HUES64 (cell line): ENCODE data around the gene ATXN10. TPM values are rescaled to one million over a fixed set of nuclear protein-coding genes. Genes with fewer than 3 reads are reported as not detected.
A peak's percentile ranks its signal among the peaks of the same experiment; 100 is the strongest.
"Not testable (repeated sequence)": the region's sequence is repeated elsewhere in the genome, so short reads cannot be mapped to it uniquely, and the experiment has no call there.

ENCODE experiments used
- H3K27ac ChIP-seq: 2 replicates; pipeline ENCODE4 v1.7.0; 2013; ENCODE audit warnings: low read depth, low read length, inconsistent platforms
- H3K27me3 ChIP-seq: 2 replicates; pipeline ENCODE4 v1.6.1; 2013; ENCODE audit warnings: mild to moderate bottlenecking, low read length; ENCODE audit not compliant: insufficient read depth
- H3K36me3 ChIP-seq: 2 replicates; pipeline ENCODE4 v1.6.1; 2013; ENCODE audit warnings: mild to moderate bottlenecking, low read length; ENCODE audit not compliant: insufficient read depth
- H3K4me1 ChIP-seq: 2 replicates; pipeline ENCODE4 v1.6.1; 2013; ENCODE audit warnings: mild to moderate bottlenecking, low read length, moderate library complexity; ENCODE audit not compliant: insufficient read depth
- H3K4me3 ChIP-seq: 2 replicates; pipeline ENCODE4 v1.5.1; 2013; ENCODE audit warnings: mild to moderate bottlenecking, low read length, moderate library complexity
- H3K9ac ChIP-seq: 2 replicates; pipeline ENCODE4 v1.6.1; 2013; ENCODE audit warnings: mild to moderate bottlenecking, low read depth, low read length
- H3K9me3 ChIP-seq: 2 replicates; pipeline ENCODE4 v1.6.1; 2013; ENCODE audit warnings: low read depth, low read length; ENCODE audit not compliant: insufficient read depth
- WGBS: fragments of 150-250, 120-280 bp; methylation state at CpG from one replicate; pipeline ENCODE4 v1.1.7; 2013; ENCODE audit warnings: missing lambda C conversion rate; 5-methylcytosine and 5-hydroxymethylcytosine counted together
- polyA plus RNA-seq, 2 experiments: library from polyadenylated mRNA; stranded (reverse); fragments of 50-300 nt; gene quantifications; one replicate each; pipeline ENCODE4 v1.2.3, GENCODE V29; 2013

ATXN10 gene
- 214 TPM for polyA plus RNA-seq (2013, experiment 1 of 2)
- polyA plus RNA-seq (2013, experiment 2 of 2): 212 TPM

- Histone ChIP-seq H3K36me3 (peaks cover 8% of the 10 kb centered on the region), H3K4me1 (peaks cover 16% of the 10 kb centered on the region), H3K9ac (peak within 1 kb of the TSS; percentile 96), H3K27ac (peak within 1 kb of the TSS; percentile 92), H3K9me3 (no peaks in the 10 kb centered on the region), H3K4me3 (peak within 1 kb of the TSS; percentile 100), H3K27me3 (no peaks in the 10 kb centered on the region)
- WGBS: under 1% methylated on average over 89 of the region's 89 CpGs
Observed at GRCh38 chr22:45671783-45672563, at the start of gene ATXN10. Gene ATXN10, plus strand, starts transcription at chr22:45671834. Its CDS starts 230 bp downstream, at chr22:45672064.

- Histone ChIP-seq H3K9ac (no peak overlapping the region), H3K27me3 (no peaks in the 10 kb centered on the region), H3K27ac (no peak overlapping the region), H3K4me3 (no peak overlapping the region), H3K4me1 (no peaks in the 10 kb centered on the region), H3K9me3 (peaks cover 4% of the 10 kb centered on the region; the same call in 1 of the 2 replicates), H3K36me3 (no peaks in the 10 kb centered on the region)
- WGBS: 94% methylated on average over 11 of the region's 11 CpGs
Observed at GRCh38 chr22:45621836-45622600, 49.6 kb upstream of the ATXN10 start.

DNA sequence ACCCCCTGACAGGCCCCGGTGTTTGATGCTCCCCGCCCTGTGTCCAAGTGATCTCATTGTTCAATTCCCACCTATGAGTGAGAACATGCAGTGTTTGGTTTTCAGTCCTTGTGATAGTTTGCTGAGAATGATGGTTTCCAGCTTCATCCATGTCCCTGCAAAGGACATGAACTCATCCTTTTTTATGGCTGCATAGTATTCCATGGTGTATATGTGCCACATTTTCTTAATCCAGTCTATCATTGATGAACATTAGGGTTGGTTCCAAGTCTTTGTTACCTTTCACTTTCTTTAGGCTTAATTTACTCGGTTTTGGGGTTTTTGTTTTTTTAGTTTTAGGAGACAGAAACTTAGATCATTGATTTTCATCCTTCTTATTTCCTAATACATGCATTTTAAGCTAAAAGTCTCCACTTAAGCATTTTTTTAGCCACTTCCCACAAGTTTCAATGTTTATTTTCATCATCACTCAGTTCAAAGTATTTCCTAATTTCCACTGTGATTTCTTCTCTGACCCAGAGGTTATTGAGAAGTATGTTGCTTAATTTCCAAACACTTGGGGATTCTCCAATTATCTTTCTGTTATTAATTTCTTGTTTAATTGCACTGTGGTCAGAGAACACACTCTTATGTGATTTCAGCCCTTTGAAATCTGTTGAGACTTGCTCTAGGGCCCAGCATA, 48.0 kb upstream of the ATXN10 start:
- H3K36me3 ChIP-seq, H3K4me1 ChIP-seq, H3K27me3 ChIP-seq, H3K9me3 ChIP-seq, H3K27ac ChIP-seq, H3K4me3 ChIP-seq, H3K9ac ChIP-seq: not testable (repeated sequence)
- 100% methylated on average over 1 of the region's 3 CpGs for WGBS

- H3K27me3 ChIP-seq: no peaks in the 10 kb centered on the region
- no peak overlapping the region for H3K4me3 ChIP-seq
- no peak overlapping the region for H3K27ac ChIP-seq
- H3K4me1 ChIP-seq: peaks cover 14% of the 10 kb centered on the region; the same call in 1 of the 2 replicates
- no peaks in the 10 kb centered on the region for H3K36me3 ChIP-seq
- H3K9me3 ChIP-seq: no peaks in the 10 kb centered on the region
- no peak overlapping the region for H3K9ac ChIP-seq
- 86% methylated on average over 22 of the region's 22 CpGs for WGBS
Observed at GRCh38 chr22:45626198-45626651, 45.4 kb upstream of the ATXN10 start.

DNA sequence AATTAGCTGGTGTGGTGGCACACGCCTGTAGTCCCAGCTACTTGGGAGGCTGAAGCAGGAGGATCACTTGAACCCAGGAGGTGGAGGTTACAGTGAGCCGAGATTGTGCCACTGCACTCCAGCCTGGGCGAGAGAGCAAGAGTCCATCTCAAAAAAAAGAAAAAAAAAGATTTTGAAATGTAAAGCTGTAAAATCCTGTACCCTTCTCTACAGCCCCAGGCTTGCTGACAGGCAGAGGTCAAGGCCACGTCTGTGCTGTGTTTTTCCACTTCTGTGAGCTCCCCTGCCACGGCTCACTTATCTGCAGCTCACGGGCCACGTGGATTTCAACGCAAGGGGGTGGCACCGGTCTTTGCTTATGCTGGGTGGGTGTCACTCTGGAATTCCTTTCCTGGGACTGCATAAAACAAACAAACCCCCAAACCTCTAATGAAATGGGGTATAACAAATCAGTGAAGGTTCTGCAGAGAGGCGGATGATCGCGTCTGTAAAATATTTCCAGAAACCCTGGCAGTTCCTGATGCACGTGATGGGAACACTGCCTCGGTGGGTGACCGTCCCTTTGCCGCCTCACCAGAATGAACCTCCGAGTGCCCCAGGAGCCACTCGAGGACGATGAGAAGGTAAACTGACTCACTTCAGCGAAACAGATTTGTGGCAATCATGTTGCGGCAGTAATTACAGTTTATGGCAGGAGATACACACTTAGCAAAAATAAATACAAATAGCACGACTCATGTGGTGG, 44.0 kb upstream of the ATXN10 start:
- 90% methylated on average over 22 of the region's 22 CpGs for WGBS
- no peak overlapping the region for H3K4me3 ChIP-seq

DNA sequence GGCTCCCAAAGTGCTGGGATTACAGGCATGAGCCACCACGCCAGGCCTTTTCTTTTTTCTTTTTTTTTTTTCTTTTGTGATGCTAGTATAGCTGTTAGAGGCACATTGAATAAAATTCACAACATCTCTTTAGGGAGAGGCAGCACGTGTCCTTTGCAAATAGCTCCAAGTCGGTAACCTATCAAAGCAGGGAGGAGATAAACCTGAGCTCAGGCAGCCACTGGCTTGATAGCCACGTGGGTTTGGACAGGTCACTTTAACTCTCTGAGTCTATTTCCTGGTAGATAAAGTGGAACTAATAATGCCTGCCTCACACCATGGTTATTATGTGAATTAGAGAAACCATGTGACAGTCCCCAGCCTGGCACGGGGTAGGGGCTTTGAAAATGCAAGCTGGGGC, 43.1 kb upstream of the ATXN10 start:
- no peak overlapping the region for H3K9ac ChIP-seq
- 13% methylated on average over 4 of the region's 5 CpGs for WGBS
- H3K9me3 ChIP-seq: no peaks in the 10 kb centered on the region
- H3K4me1 ChIP-seq: peaks cover 26% of the 10 kb centered on the region
- H3K27me3 ChIP-seq: no peaks in the 10 kb centered on the region
- H3K27ac ChIP-seq: no peak overlapping the region; the same call in 1 of the 2 replicates
- H3K4me3 ChIP-seq: no peak overlapping the region
- no peaks in the 10 kb centered on the region for H3K36me3 ChIP-seq

More for the DNA sequence above, 44.0 kb upstream of the ATXN10 start:
- H3K36me3 ChIP-seq: no peaks in the 10 kb centered on the region
- no peaks in the 10 kb centered on the region for H3K27me3 ChIP-seq
- H3K9me3 ChIP-seq: no peaks in the 10 kb centered on the region
- H3K4me1 ChIP-seq: peaks cover 22% of the 10 kb centered on the region
- H3K9ac ChIP-seq: no peak overlapping the region
- H3K27ac ChIP-seq: no peak overlapping the region

DNA sequence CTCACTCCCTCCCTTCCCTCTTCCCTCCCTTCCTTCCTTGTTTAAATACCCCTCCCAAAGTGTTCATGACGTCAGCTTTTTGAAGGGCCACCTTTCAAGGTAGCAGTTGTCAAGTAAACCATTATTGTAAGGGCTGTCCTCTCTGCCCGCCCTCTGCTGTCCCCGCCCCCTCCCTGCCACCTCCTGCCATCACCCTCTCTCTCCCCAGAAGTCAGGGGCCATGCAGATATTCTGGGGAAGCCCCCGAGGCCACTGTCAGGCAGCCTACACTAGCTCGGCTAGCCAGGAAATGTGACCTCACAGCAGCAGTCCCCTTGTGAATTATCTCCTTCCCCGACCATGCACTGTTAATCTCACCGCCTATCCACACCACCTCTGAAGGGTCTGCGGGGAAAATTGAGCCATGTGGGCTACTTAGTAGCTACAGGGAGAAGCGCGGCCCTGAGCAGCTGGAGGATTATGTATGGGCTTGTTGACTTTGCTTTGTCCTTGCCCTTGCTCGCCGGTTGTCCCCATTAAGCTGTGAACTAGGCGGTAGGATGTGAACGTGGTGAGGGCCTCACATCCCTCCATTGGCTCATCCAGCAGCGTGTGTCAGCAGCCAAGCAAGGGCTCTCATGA, 42.1 kb upstream of the ATXN10 start:
- Histone ChIP-seq H3K27ac (no peak overlapping the region), H3K36me3 (no peaks in the 10 kb centered on the region), H3K27me3 (no peaks in the 10 kb centered on the region), H3K4me1 (peaks cover 26% of the 10 kb centered on the region), H3K4me3 (no peak overlapping the region), H3K9ac (no peak overlapping the region), H3K9me3 (no peaks in the 10 kb centered on the region)
- WGBS: 19% methylated on average over 15 of the region's 15 CpGs

GRCh38 chr22:45630436-45630835, 41.2 kb upstream of the ATXN10 start:
- Histone ChIP-seq H3K36me3 (no peaks in the 10 kb centered on the region), H3K27me3 (no peaks in the 10 kb centered on the region), H3K9me3 (no peaks in the 10 kb centered on the region), H3K27ac (no peak overlapping the region), H3K4me1 (peaks cover 26% of the 10 kb centered on the region), H3K4me3 (no peak overlapping the region), H3K9ac (no peak overlapping the region)
- WGBS: 93% methylated on average over 15 of the region's 15 CpGs

GRCh38 chr22:45631140-45631840, 40.3 kb upstream of the ATXN10 start:
- Histone ChIP-seq H3K36me3 (no peaks in the 10 kb centered on the region), H3K27ac (no peak overlapping the region), H3K27me3 (no peaks in the 10 kb centered on the region), H3K4me3 (no peak overlapping the region), H3K9me3 (no peaks in the 10 kb centered on the region), H3K9ac (no peak overlapping the region), H3K4me1 (peaks cover 26% of the 10 kb centered on the region)
- WGBS: 27% methylated on average over 12 of the region's 12 CpGs

DNA sequence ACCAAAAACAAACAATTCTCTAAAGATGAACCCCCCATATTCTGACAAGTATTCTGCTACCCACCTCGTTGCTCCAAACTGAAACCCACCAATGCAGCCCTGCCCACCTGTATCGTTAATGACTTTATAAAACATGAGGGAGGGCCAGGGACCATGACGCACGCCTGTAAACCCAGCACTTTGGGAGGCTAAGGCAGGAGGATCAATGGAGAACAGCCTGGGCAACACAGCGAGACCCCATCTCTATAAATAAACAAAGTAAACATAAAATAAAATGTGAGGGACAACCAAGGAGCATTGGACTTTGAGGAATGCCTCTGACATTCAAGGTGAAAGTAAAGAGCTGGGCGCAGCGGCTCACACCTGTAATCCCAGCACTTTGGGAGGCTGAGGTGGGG, 39.8 kb upstream of the ATXN10 start:
- Histone ChIP-seq H3K27me3 (no peaks in the 10 kb centered on the region), H3K9me3 (no peaks in the 10 kb centered on the region), H3K9ac (no peak overlapping the region), H3K4me3 (no peak overlapping the region), H3K36me3 (no peaks in the 10 kb centered on the region), H3K27ac (no peak overlapping the region), H3K4me1 (peaks cover 26% of the 10 kb centered on the region)
- WGBS: 94% methylated on average over 6 of the region's 7 CpGs
